ENCODE results near the gene OR52E6. TPM values are rescaled to one million over a fixed set of nuclear protein-coding genes. Genes with fewer than 3 reads are reported as not detected.

The OR52E6 gene
- polyA plus RNA-seq, 2 donors = not detected

- H3K27ac ChIP-seq (ENCODE audit: low read depth in 2 of 2, low read length in 1 of 2) = no peak overlapping the region
Measured at GRCh38 chr11:5847711-5848110, 6.0 kb upstream of the OR52E6 start.

GRCh38 chr11:5846701-5847100 is 5.0 kb upstream of the OR52E6 start:
- 48 to 55% methylated on average over 1 of the region's 1 CpG for WGBS, 2 donors

More at GRCh38 chr11:5847711-5848110, 6.0 kb upstream of the OR52E6 start:
- Histone ChIP-seq H3K9me3 (ENCODE audit: control insufficient read depth in 2 of 2, insufficient read depth in 1 of 2, low read depth in 1 of 2, low read length in 1 of 2) (no peaks in the 10 kb centered on the region), H3K27me3 (ENCODE audit: control insufficient read depth in 1 of 2, insufficient read depth in 2 of 2, low read length in 2 of 2) (no peaks in the 10 kb centered on the region), H3K36me3 (ENCODE audit: control insufficient read depth in 2 of 2, insufficient read depth in 2 of 2, low read length in 1 of 2) (no peaks in the 10 kb centered on the region), H3K4me3 (ENCODE audit: low read depth in 1 of 2, low read length in 2 of 2) (no peak overlapping the region), H3K4me1 (ENCODE audit: control insufficient read depth in 2 of 2, insufficient read depth in 2 of 2, low read length in 1 of 2) (no peaks in the 10 kb centered on the region)

GRCh38 chr11:5837695-5838094 is 4.0 kb downstream of the OR52E6 start:
- Histone ChIP-seq H3K27ac (ENCODE audit: low read depth in 2 of 2, low read length in 1 of 2) (no peak overlapping the region), H3K36me3 (ENCODE audit: control insufficient read depth in 2 of 2, insufficient read depth in 2 of 2, low read length in 1 of 2) (no peaks in the 10 kb centered on the region), H3K9me3 (ENCODE audit: control insufficient read depth in 2 of 2, insufficient read depth in 1 of 2, low read depth in 1 of 2, low read length in 1 of 2) (no peaks in the 10 kb centered on the region), H3K27me3 (ENCODE audit: control insufficient read depth in 1 of 2, insufficient read depth in 2 of 2, low read length in 2 of 2) (no peaks in the 10 kb centered on the region), H3K4me3 (ENCODE audit: low read depth in 1 of 2, low read length in 2 of 2) (no peak overlapping the region), H3K4me1 (ENCODE audit: control insufficient read depth in 2 of 2, insufficient read depth in 2 of 2, low read length in 1 of 2) (no peaks in the 10 kb centered on the region)
- WGBS, 2 donors = 85 to 89% methylated on average over 2 of the region's 2 CpGs

More at GRCh38 chr11:5846701-5847100, 5.0 kb upstream of the OR52E6 start:
- H3K4me3 ChIP-seq (ENCODE audit: low read depth in 1 of 2, low read length in 2 of 2) = no peak overlapping the region
- no peaks in the 10 kb centered on the region for H3K36me3 ChIP-seq (ENCODE audit: control insufficient read depth in 2 of 2, insufficient read depth in 2 of 2, low read length in 1 of 2)
- no peaks in the 10 kb centered on the region for H3K27me3 ChIP-seq (ENCODE audit: control insufficient read depth in 1 of 2, insufficient read depth in 2 of 2, low read length in 2 of 2)
- H3K9me3 ChIP-seq (ENCODE audit: control insufficient read depth in 2 of 2, insufficient read depth in 1 of 2, low read depth in 1 of 2, low read length in 1 of 2) = no peaks in the 10 kb centered on the region
- H3K27ac ChIP-seq (ENCODE audit: low read depth in 2 of 2, low read length in 1 of 2) = no peak overlapping the region
- no peaks in the 10 kb centered on the region for H3K4me1 ChIP-seq (ENCODE audit: control insufficient read depth in 2 of 2, insufficient read depth in 2 of 2, low read length in 1 of 2)

- Histone ChIP-seq H3K4me1 (ENCODE audit: control insufficient read depth in 2 of 2, insufficient read depth in 2 of 2, low read length in 1 of 2) (no peaks in the 10 kb centered on the region), H3K4me3 (ENCODE audit: low read depth in 1 of 2, low read length in 2 of 2) (no peak overlapping the region), H3K9me3 (ENCODE audit: control insufficient read depth in 2 of 2, insufficient read depth in 1 of 2, low read depth in 1 of 2, low read length in 1 of 2) (no peaks in the 10 kb centered on the region), H3K36me3 (ENCODE audit: control insufficient read depth in 2 of 2, insufficient read depth in 2 of 2, low read length in 1 of 2) (no peaks in the 10 kb centered on the region), H3K27me3 (ENCODE audit: control insufficient read depth in 1 of 2, insufficient read depth in 2 of 2, low read length in 2 of 2) (no peaks in the 10 kb centered on the region), H3K27ac (ENCODE audit: low read depth in 2 of 2, low read length in 1 of 2) (no peak overlapping the region)
- 39 to 52% methylated on average over 2 of the region's 2 CpGs for WGBS, 2 donors
Measured at GRCh38 chr11:5833446-5833845, 8.3 kb downstream of the OR52E6 start.

GRCh38 chr11:5831196-5831829 is 10.4 kb downstream of the OR52E6 start:
- WGBS, 2 donors = 75 to 85% methylated on average over 6 of the region's 6 CpGs
- Histone ChIP-seq H3K27me3 (ENCODE audit: control insufficient read depth in 1 of 2, insufficient read depth in 2 of 2, low read length in 2 of 2) (no peaks in the 10 kb centered on the region), H3K4me1 (ENCODE audit: control insufficient read depth in 2 of 2, insufficient read depth in 2 of 2, low read length in 1 of 2) (no peaks in the 10 kb centered on the region), H3K27ac (ENCODE audit: low read depth in 2 of 2, low read length in 1 of 2) (no peak overlapping the region), H3K36me3 (ENCODE audit: control insufficient read depth in 2 of 2, insufficient read depth in 2 of 2, low read length in 1 of 2) (no peaks in the 10 kb centered on the region), H3K9me3 (ENCODE audit: control insufficient read depth in 2 of 2, insufficient read depth in 1 of 2, low read depth in 1 of 2, low read length in 1 of 2) (no peaks in the 10 kb centered on the region), H3K4me3 (ENCODE audit: low read depth in 1 of 2, low read length in 2 of 2) (no peak overlapping the region)

- Histone ChIP-seq H3K27me3 (ENCODE audit: control insufficient read depth in 1 of 2, insufficient read depth in 2 of 2, low read length in 2 of 2) (no peaks in the 10 kb centered on the region), H3K4me1 (ENCODE audit: control insufficient read depth in 2 of 2, insufficient read depth in 2 of 2, low read length in 1 of 2) (no peaks in the 10 kb centered on the region), H3K4me3 (ENCODE audit: low read depth in 1 of 2, low read length in 2 of 2) (no peak overlapping the region), H3K36me3 (ENCODE audit: control insufficient read depth in 2 of 2, insufficient read depth in 2 of 2, low read length in 1 of 2) (no peaks in the 10 kb centered on the region), H3K9me3 (ENCODE audit: control insufficient read depth in 2 of 2, insufficient read depth in 1 of 2, low read depth in 1 of 2, low read length in 1 of 2) (no peaks in the 10 kb centered on the region), H3K27ac (ENCODE audit: low read depth in 2 of 2, low read length in 1 of 2) (no peak overlapping the region)
- WGBS, 2 donors = 18 to 38% methylated on average over 1 of the region's 1 CpG
Measured at GRCh38 chr11:5818245-5818886, 23.3 kb downstream of the OR52E6 start.

GRCh38 chr11:5815534-5815933 is 26.2 kb downstream of the OR52E6 start:
- Histone ChIP-seq H3K9me3 (ENCODE audit: control insufficient read depth in 2 of 2, insufficient read depth in 1 of 2, low read depth in 1 of 2, low read length in 1 of 2) (no peaks in the 10 kb centered on the region), H3K27me3 (ENCODE audit: control insufficient read depth in 1 of 2, insufficient read depth in 2 of 2, low read length in 2 of 2) (no peaks in the 10 kb centered on the region), H3K4me1 (ENCODE audit: control insufficient read depth in 2 of 2, insufficient read depth in 2 of 2, low read length in 1 of 2) (no peaks in the 10 kb centered on the region), H3K27ac (ENCODE audit: low read depth in 2 of 2, low read length in 1 of 2) (no peak overlapping the region), H3K36me3 (ENCODE audit: control insufficient read depth in 2 of 2, insufficient read depth in 2 of 2, low read length in 1 of 2) (no peaks in the 10 kb centered on the region), H3K4me3 (ENCODE audit: low read depth in 1 of 2, low read length in 2 of 2) (no peak overlapping the region)
- WGBS, 2 donors = 50 to 65% methylated on average over 4 of the region's 4 CpGs

- no peak overlapping the region for H3K4me3 ChIP-seq (ENCODE audit: low read depth in 1 of 2, low read length in 2 of 2)
- no peaks in the 10 kb centered on the region for H3K27me3 ChIP-seq (ENCODE audit: control insufficient read depth in 1 of 2, insufficient read depth in 2 of 2, low read length in 2 of 2)
- H3K27ac ChIP-seq (ENCODE audit: low read depth in 2 of 2, low read length in 1 of 2) = no peak overlapping the region
- no peaks in the 10 kb centered on the region for H3K36me3 ChIP-seq (ENCODE audit: control insufficient read depth in 2 of 2, insufficient read depth in 2 of 2, low read length in 1 of 2)
- H3K9me3 ChIP-seq (ENCODE audit: control insufficient read depth in 2 of 2, insufficient read depth in 1 of 2, low read depth in 1 of 2, low read length in 1 of 2) = no peaks in the 10 kb centered on the region
- WGBS, 2 donors = 75 to 76% methylated on average over 6 of the region's 6 CpGs
- H3K4me1 ChIP-seq (ENCODE audit: control insufficient read depth in 2 of 2, insufficient read depth in 2 of 2, low read length in 1 of 2) = no peaks in the 10 kb centered on the region
Measured at GRCh38 chr11:5809905-5810795, 31.5 kb downstream of the OR52E6 start.

- no peak overlapping the region for H3K27ac ChIP-seq (ENCODE audit: low read depth in 2 of 2, low read length in 1 of 2)
- no peaks in the 10 kb centered on the region for H3K36me3 ChIP-seq (ENCODE audit: control insufficient read depth in 2 of 2, insufficient read depth in 2 of 2, low read length in 1 of 2)
- no peaks in the 10 kb centered on the region for H3K9me3 ChIP-seq (ENCODE audit: control insufficient read depth in 2 of 2, insufficient read depth in 1 of 2, low read depth in 1 of 2, low read length in 1 of 2)
- no peaks in the 10 kb centered on the region for H3K27me3 ChIP-seq (ENCODE audit: control insufficient read depth in 1 of 2, insufficient read depth in 2 of 2, low read length in 2 of 2)
- H3K4me3 ChIP-seq (ENCODE audit: low read depth in 1 of 2, low read length in 2 of 2) = peak overlapping the region; percentile 17 to 48
- no peaks in the 10 kb centered on the region for H3K4me1 ChIP-seq (ENCODE audit: control insufficient read depth in 2 of 2, insufficient read depth in 2 of 2, low read length in 1 of 2)
- WGBS, 2 donors = 36 to 42% methylated on average over 5 of the region's 5 CpGs
Measured at GRCh38 chr11:5809122-5809519, 32.6 kb downstream of the OR52E6 start.
